ENCODE results near the gene ZSCAN10. TPM values are rescaled to one million over a fixed set of nuclear protein-coding genes. Genes with fewer than 3 reads are reported as not detected.

ZSCAN10 gene
- total and polyA plus RNA-seq, 4 donors: not detected

GRCh38 chr16:3051009-3051408 is 48.1 kb downstream of the ZSCAN10 start:
- Histone ChIP-seq H3K4me1 (ENCODE audit: control insufficient read depth, insufficient read depth, low read length) (peaks cover 10% of the 10 kb centered on the region), H3K27ac (ENCODE audit: low read depth, low read length) (no peak overlapping the region), H3K9me3 (ENCODE audit: control insufficient read depth, insufficient read depth, low read length) (no peaks in the 10 kb centered on the region), H3K27me3 (ENCODE audit: control insufficient read depth, insufficient read depth, low read length) (peaks cover 40% of the 10 kb centered on the region), H3K4me3 (ENCODE audit: low read depth, low read length) (no peak overlapping the region), H3K36me3 (ENCODE audit: control insufficient read depth, insufficient read depth, low read length) (peaks cover 16% of the 10 kb centered on the region)
- WGBS (ENCODE audit: insufficient coverage): 68% methylated on average over 2 of the region's 4 CpGs
- no peak for DNase-seq (ENCODE audit: low read depth in 4 of 6, low spot score in 6 of 6)

- WGBS (ENCODE audit: insufficient coverage): 92% methylated on average over 2 of the region's 5 CpGs
- no peaks in the 10 kb centered on the region for H3K9me3 ChIP-seq (ENCODE audit: control insufficient read depth, insufficient read depth, low read length)
- H3K4me3 ChIP-seq (ENCODE audit: low read depth, low read length): no peak overlapping the region
- H3K4me1 ChIP-seq (ENCODE audit: control insufficient read depth, insufficient read depth, low read length): peaks cover 15% of the 10 kb centered on the region
- peaks cover 45% of the 10 kb centered on the region for H3K27me3 ChIP-seq (ENCODE audit: control insufficient read depth, insufficient read depth, low read length)
- no peak for DNase-seq (ENCODE audit: low read depth in 4 of 6, low spot score in 6 of 6)
- H3K27ac ChIP-seq (ENCODE audit: low read depth, low read length): no peak overlapping the region
- H3K36me3 ChIP-seq (ENCODE audit: control insufficient read depth, insufficient read depth, low read length): peaks cover 13% of the 10 kb centered on the region
Measured at GRCh38 chr16:3050487-3050886, 48.6 kb downstream of the ZSCAN10 start.

GRCh38 chr16:3049921-3050481 is 49.1 kb downstream of the ZSCAN10 start:
- 77% methylated on average over 26 of the region's 26 CpGs for WGBS (ENCODE audit: insufficient coverage)
- Histone ChIP-seq H3K27me3 (ENCODE audit: control insufficient read depth, insufficient read depth, low read length) (peaks cover 49% of the 10 kb centered on the region), H3K9me3 (ENCODE audit: control insufficient read depth, insufficient read depth, low read length) (no peaks in the 10 kb centered on the region), H3K4me1 (ENCODE audit: control insufficient read depth, insufficient read depth, low read length) (peaks cover 19% of the 10 kb centered on the region), H3K27ac (ENCODE audit: low read depth, low read length) (no peak overlapping the region), H3K4me3 (ENCODE audit: low read depth, low read length) (no peak overlapping the region), H3K36me3 (ENCODE audit: control insufficient read depth, insufficient read depth, low read length) (peaks cover 11% of the 10 kb centered on the region)
- DNase-seq (ENCODE audit: low read depth in 4 of 6, low spot score in 6 of 6): no peak

- Histone ChIP-seq H3K4me1 (ENCODE audit: control insufficient read depth, insufficient read depth, low read length) (peaks cover 19% of the 10 kb centered on the region), H3K27me3 (ENCODE audit: control insufficient read depth, insufficient read depth, low read length) (peaks cover 75% of the 10 kb centered on the region), H3K9me3 (ENCODE audit: control insufficient read depth, insufficient read depth, low read length) (no peaks in the 10 kb centered on the region), H3K4me3 (ENCODE audit: low read depth, low read length) (no peak overlapping the region), H3K36me3 (ENCODE audit: control insufficient read depth, insufficient read depth, low read length) (no peaks in the 10 kb centered on the region), H3K27ac (ENCODE audit: low read depth, low read length) (no peak overlapping the region)
- WGBS (ENCODE audit: insufficient coverage): 7% methylated on average over 12 of the region's 13 CpGs
- no peak for DNase-seq (ENCODE audit: low read depth in 4 of 6, low spot score in 6 of 6)
Measured at GRCh38 chr16:3047387-3047720, 51.7 kb downstream of the ZSCAN10 start.

GRCh38 chr16:3046641-3047386 is 52.3 kb downstream of the ZSCAN10 start:
- no peak overlapping the region for H3K4me3 ChIP-seq (ENCODE audit: low read depth, low read length)
- H3K36me3 ChIP-seq (ENCODE audit: control insufficient read depth, insufficient read depth, low read length): no peaks in the 10 kb centered on the region
- peaks cover 19% of the 10 kb centered on the region for H3K4me1 ChIP-seq (ENCODE audit: control insufficient read depth, insufficient read depth, low read length)
- no peaks in the 10 kb centered on the region for H3K9me3 ChIP-seq (ENCODE audit: control insufficient read depth, insufficient read depth, low read length)
- peaks cover 76% of the 10 kb centered on the region for H3K27me3 ChIP-seq (ENCODE audit: control insufficient read depth, insufficient read depth, low read length)
- H3K27ac ChIP-seq (ENCODE audit: low read depth, low read length): no peak overlapping the region
- under 1% methylated on average over 51 of the region's 54 CpGs for WGBS (ENCODE audit: insufficient coverage)
- DNase-seq (ENCODE audit: low read depth in 4 of 6, low spot score in 6 of 6): no peak

GRCh38 chr16:3045758-3046640 is 53.1 kb downstream of the ZSCAN10 start, which contains the start of gene MMP25:
Gene MMP25, plus strand, starts transcription at chr16:3046561. Its CDS starts 357 bp downstream, at chr16:3046918.
- H3K27me3 ChIP-seq (ENCODE audit: control insufficient read depth, insufficient read depth, low read length): peaks cover 80% of the 10 kb centered on the region
- peak within 1 kb of the TSS; percentile 6 for H3K4me3 ChIP-seq (ENCODE audit: low read depth, low read length)
- H3K36me3 ChIP-seq (ENCODE audit: control insufficient read depth, insufficient read depth, low read length): no peaks in the 10 kb centered on the region
- DNase-seq (ENCODE audit: low read depth in 4 of 6, low spot score in 6 of 6): peak in 1 of 6 donors; percentile 9
- peaks cover 19% of the 10 kb centered on the region for H3K4me1 ChIP-seq (ENCODE audit: control insufficient read depth, insufficient read depth, low read length)
- under 1% methylated on average over 82 of the region's 86 CpGs for whole genome bisulfite sequencing (ENCODE audit: insufficient coverage)
- H3K27ac ChIP-seq (ENCODE audit: low read depth, low read length): peak within 1 kb of the TSS; percentile 2
- H3K9me3 ChIP-seq (ENCODE audit: control insufficient read depth, insufficient read depth, low read length): no peaks in the 10 kb centered on the region

- H3K27ac ChIP-seq (ENCODE audit: low read depth, low read length): no peak overlapping the region
- no peaks in the 10 kb centered on the region for H3K36me3 ChIP-seq (ENCODE audit: control insufficient read depth, insufficient read depth, low read length)
- no peak overlapping the region for H3K4me3 ChIP-seq (ENCODE audit: low read depth, low read length)
- no peaks in the 10 kb centered on the region for H3K9me3 ChIP-seq (ENCODE audit: control insufficient read depth, insufficient read depth, low read length)
- WGBS (ENCODE audit: insufficient coverage): 89% methylated on average over 4 of the region's 6 CpGs
- no peak for DNase-seq (ENCODE audit: low read depth in 4 of 6, low spot score in 6 of 6)
- peaks cover 19% of the 10 kb centered on the region for H3K4me1 ChIP-seq (ENCODE audit: control insufficient read depth, insufficient read depth, low read length)
- peaks cover 80% of the 10 kb centered on the region for H3K27me3 ChIP-seq (ENCODE audit: control insufficient read depth, insufficient read depth, low read length)
Measured at GRCh38 chr16:3044708-3045107, 54.4 kb downstream of the ZSCAN10 start.

GRCh38 chr16:3042376-3042775 is 56.7 kb downstream of the ZSCAN10 start:
- H3K27ac ChIP-seq (ENCODE audit: low read depth, low read length): no peak overlapping the region
- H3K36me3 ChIP-seq (ENCODE audit: control insufficient read depth, insufficient read depth, low read length): no peaks in the 10 kb centered on the region
- H3K4me1 ChIP-seq (ENCODE audit: control insufficient read depth, insufficient read depth, low read length): peaks cover 19% of the 10 kb centered on the region
- no peak for DNase-seq (ENCODE audit: low read depth in 4 of 6, low spot score in 6 of 6)
- H3K4me3 ChIP-seq (ENCODE audit: low read depth, low read length): no peak overlapping the region
- H3K27me3 ChIP-seq (ENCODE audit: control insufficient read depth, insufficient read depth, low read length): peaks cover 74% of the 10 kb centered on the region
- WGBS (ENCODE audit: insufficient coverage): no CpG with 5 or more reads among the region's 3 CpGs
- no peaks in the 10 kb centered on the region for H3K9me3 ChIP-seq (ENCODE audit: control insufficient read depth, insufficient read depth, low read length)

- peaks cover 75% of the 10 kb centered on the region for H3K27me3 ChIP-seq (ENCODE audit: control insufficient read depth, insufficient read depth, low read length)
- DNase-seq (ENCODE audit: low read depth in 4 of 6, low spot score in 6 of 6): no peak
- 96% methylated on average over 3 of the region's 5 CpGs for WGBS (ENCODE audit: insufficient coverage)
- H3K9me3 ChIP-seq (ENCODE audit: control insufficient read depth, insufficient read depth, low read length): no peaks in the 10 kb centered on the region
- H3K27ac ChIP-seq (ENCODE audit: low read depth, low read length): no peak overlapping the region
- H3K36me3 ChIP-seq (ENCODE audit: control insufficient read depth, insufficient read depth, low read length): no peaks in the 10 kb centered on the region
- H3K4me1 ChIP-seq (ENCODE audit: control insufficient read depth, insufficient read depth, low read length): peaks cover 11% of the 10 kb centered on the region
- H3K4me3 ChIP-seq (ENCODE audit: low read depth, low read length): no peak overlapping the region
Measured at GRCh38 chr16:3038896-3039295, 60.2 kb downstream of the ZSCAN10 start.
